ENCODE data around the gene SERPINB6. TPM values are rescaled to one million over a fixed set of nuclear protein-coding genes. Genes with fewer than 3 reads are reported as not detected.

Gene SERPINB6
- total and polyA plus RNA-seq, 4 donors: 24.0 to 32.4 (median 31.8) TPM

- Histone ChIP-seq H3K36me3 (ENCODE audit: control insufficient read depth in 4 of 4, insufficient read depth in 3 of 4, low read depth in 1 of 4, low read length in 3 of 4) (peaks cover 12 to 43% (median 32%) of the 10 kb centered on the region in 4 donors), H3K27ac (ENCODE audit: low read depth in 1 of 2, low read length in 2 of 2) (no peak overlapping the region), H3K4me1 (ENCODE audit: control insufficient read depth in 4 of 4, insufficient read depth in 4 of 4, low read length in 3 of 4) (peaks cover 2 to 12% (median 9%) of the 10 kb centered on the region in 4 donors), H3K9me3 (ENCODE audit: control insufficient read depth in 4 of 4, low read length in 3 of 4) (no peaks in the 10 kb centered on the region), H3K9ac (ENCODE audit: low read depth in 1 of 2, low read length in 2 of 2) (no peak overlapping the region), H3K4me3 (ENCODE audit: low read depth in 1 of 3, low read length in 3 of 3) (no peak overlapping the region), H3K27me3 (ENCODE audit: control insufficient read depth in 4 of 4, insufficient read depth in 4 of 4, low read length in 3 of 4) (no peaks in the 10 kb centered on the region)
- TF ChIP-seq NR2F2 (IDR thresholded peaks at IDR 0.05) (no peak), REST (IDR thresholded peaks at IDR 0.05) (no peak), SP1 (IDR thresholded peaks at IDR 0.05) (no peak), CTCF (IDR thresholded peaks at IDR 0.05; ENCODE audit: low read depth, low read length, missing input control) (no peak), YY1 (IDR thresholded peaks at IDR 0.05) (no peak), FOXA2 (IDR thresholded peaks at IDR 0.05) (no peak), FOXA1 (IDR thresholded peaks at IDR 0.05) (no peak), RXRA (IDR thresholded peaks at IDR 0.05) (no peak), ATF3 (IDR thresholded peaks at IDR 0.05) (no peak), TAF1 (conservative IDR thresholded peaks at IDR 0.05) (no peak), GABPA (IDR thresholded peaks at IDR 0.05 in 1 of 2, conservative IDR thresholded peaks at IDR 0.05 in 1 of 2) (no peak)
- 96% methylated on average over 5 of the region's 5 CpGs for WGBS
- no peak for DNase-seq (ENCODE audit: low spot score)
These were observed 35.1 kb upstream of the SERPINB6 start for GRCh38 chr6:3006476-3006875.

- WGBS: 97% methylated on average over 9 of the region's 9 CpGs
- peaks cover 2 to 14% (median 11%) of the 10 kb centered on the region in 4 donors for H3K4me1 ChIP-seq (ENCODE audit: control insufficient read depth in 4 of 4, insufficient read depth in 4 of 4, low read length in 3 of 4)
- no peaks in the 10 kb centered on the region for H3K9me3 ChIP-seq (ENCODE audit: control insufficient read depth in 4 of 4, low read length in 3 of 4)
- H3K36me3 ChIP-seq (ENCODE audit: control insufficient read depth in 4 of 4, insufficient read depth in 3 of 4, low read depth in 1 of 4, low read length in 3 of 4): peaks cover 12 to 37% (median 28%) of the 10 kb centered on the region in 4 donors
- no peak for DNase-seq (ENCODE audit: low spot score)
- TF ChIP-seq SP1 (IDR thresholded peaks at IDR 0.05) (no peak), FOXA1 (IDR thresholded peaks at IDR 0.05) (no peak), REST (IDR thresholded peaks at IDR 0.05) (no peak), JUND (IDR thresholded peaks at IDR 0.05) (no peak), HNF4A (conservative IDR thresholded peaks at IDR 0.05) (no peak), RXRA (IDR thresholded peaks at IDR 0.05) (no peak), MAX (IDR thresholded peaks at IDR 0.05) (no peak), CTCF (IDR thresholded peaks at IDR 0.05; ENCODE audit: low read depth, low read length, missing input control) (no peak), HNF4G (IDR thresholded peaks at IDR 0.05) (no peak)
- H3K9ac ChIP-seq (ENCODE audit: low read depth in 1 of 2, low read length in 2 of 2): no peak overlapping the region
- H3K4me3 ChIP-seq (ENCODE audit: low read depth in 1 of 3, low read length in 3 of 3): no peak overlapping the region
- H3K27me3 ChIP-seq (ENCODE audit: control insufficient read depth in 4 of 4, insufficient read depth in 4 of 4, low read length in 3 of 4): no peaks in the 10 kb centered on the region
- no peak overlapping the region for H3K27ac ChIP-seq (ENCODE audit: low read depth in 1 of 2, low read length in 2 of 2)
These were observed 34.5 kb upstream of the SERPINB6 start for GRCh38 chr6:3005874-3006273.
